ENCODE data around the gene FANCI. TPM values are rescaled to one million over a fixed set of nuclear protein-coding genes. Genes with fewer than 3 reads are reported as not detected.

The FANCI gene
- total RNA-seq, 6 experiments from 2014 or later: 0.98 to 7.2 (median 2.8) TPM

DNA sequence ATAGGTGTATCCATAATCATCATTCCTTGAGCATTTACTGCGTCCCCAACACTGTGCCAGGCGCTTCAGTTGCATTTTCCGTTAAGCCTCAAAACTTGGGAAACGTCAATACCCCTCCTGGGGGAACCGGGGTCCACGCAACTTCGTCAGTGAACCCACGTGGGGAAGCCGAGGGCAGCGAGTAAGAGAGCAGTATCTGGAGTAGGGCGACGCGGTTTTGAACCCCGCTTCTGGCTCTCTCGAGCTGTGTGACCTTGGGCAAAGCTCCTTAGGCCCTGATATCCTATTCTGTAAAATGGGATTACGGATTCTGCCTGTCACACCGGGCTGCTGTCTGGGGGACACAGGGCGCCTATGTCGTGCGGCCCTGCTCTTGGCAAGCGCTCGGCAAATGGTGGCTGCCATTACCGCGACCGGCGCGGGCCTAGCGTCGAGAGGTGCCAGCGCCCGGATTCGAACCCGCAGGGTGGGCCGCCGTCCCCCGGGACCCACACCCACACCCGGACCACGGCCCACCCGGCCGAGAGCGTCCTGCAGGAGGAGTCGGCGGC is 90.3 kb downstream of the FANCI start:
- Histone ChIP-seq H3K36me3 (peaks cover 0 to 40% (median 14%) of the 10 kb centered on the region in 4 donors), H3K4me3 (peak overlapping the region; percentile 89 to 98 (median 92)), H3K4me1 (peaks cover 0 to 26% (median 10%) of the 10 kb centered on the region in 4 donors), H3K9me3 (no peaks in the 10 kb centered on the region), H3K27ac (peak overlapping the region; percentile 66 to 92 (median 91)), H3K27me3 (no peaks in the 10 kb centered on the region)
- peak in 2 of 4 donors; percentile 3 to 6 for ATAC-seq
- WGBS (ENCODE audit: insufficient coverage, low coverage, low lambda C conversion rate, missing lambda C conversion rate): 0% methylated on average over 9 of the region's 43 CpGs
- intact Hi-C loops (cut with DNase I): no loop called here
- TF ChIP-seq, protein P1, sequence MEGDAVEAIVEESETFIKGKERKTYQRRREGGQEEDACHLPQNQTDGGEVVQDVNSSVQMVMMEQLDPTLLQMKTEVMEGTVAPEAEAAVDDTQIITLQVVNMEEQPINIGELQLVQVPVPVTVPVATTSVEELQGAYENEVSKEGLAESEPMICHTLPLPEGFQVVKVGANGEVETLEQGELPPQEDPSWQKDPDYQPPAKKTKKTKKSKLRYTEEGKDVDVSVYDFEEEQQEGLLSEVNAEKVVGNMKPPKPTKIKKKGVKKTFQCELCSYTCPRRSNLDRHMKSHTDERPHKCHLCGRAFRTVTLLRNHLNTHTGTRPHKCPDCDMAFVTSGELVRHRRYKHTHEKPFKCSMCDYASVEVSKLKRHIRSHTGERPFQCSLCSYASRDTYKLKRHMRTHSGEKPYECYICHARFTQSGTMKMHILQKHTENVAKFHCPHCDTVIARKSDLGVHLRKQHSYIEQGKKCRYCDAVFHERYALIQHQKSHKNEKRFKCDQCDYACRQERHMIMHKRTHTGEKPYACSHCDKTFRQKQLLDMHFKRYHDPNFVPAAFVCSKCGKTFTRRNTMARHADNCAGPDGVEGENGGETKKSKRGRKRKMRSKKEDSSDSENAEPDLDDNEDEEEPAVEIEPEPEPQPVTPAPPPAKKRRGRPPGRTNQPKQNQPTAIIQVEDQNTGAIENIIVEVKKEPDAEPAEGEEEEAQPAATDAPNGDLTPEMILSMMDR (IDR thresholded peaks at IDR 0.05): no peak
- TF ChIP-seq POLR2A (IDR thresholded peaks at IDR 0.05): no peak
- DNase-seq: no peak

DNA sequence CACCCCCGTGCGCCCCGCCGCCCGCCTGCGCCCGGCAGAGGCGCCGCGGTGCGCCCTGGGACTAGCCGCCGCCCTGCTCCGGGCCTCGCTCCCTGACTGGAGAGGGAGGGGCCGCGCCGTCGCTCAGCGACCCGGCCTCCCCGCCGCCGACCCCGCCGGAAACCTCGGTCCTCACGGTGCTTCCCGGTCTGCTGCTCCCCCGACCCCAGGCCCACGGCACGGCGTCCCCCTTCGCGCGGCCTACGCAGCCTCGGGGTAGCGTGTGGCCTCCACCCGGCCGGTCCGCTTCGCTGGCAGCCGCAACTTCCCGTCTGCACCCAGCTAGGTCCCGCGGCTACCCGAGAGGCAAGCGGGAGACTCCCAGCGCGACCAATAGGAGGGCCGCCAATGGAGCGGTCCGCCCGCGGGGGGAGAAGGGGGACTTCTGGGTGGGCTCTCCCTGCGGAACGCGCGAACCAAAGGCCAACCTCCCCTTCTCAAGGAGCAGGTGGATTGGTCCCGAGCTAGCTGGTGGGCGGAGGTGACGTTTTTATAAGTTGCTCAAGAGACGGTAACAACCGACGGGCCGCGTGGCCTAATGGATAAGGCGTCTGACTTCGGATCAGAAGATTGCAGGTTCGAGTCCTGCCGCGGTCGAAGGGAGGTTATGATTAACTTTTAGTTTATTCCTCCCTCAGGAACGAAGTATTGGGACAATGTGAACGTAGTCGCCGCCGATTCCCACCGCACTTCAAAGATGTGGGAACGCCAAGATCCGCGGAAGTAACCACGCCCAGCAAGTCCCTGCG is 90.9 kb downstream of the FANCI start, which contains the start of gene POLG:
POLG (minus strand) TSS at position 315 of the 788 bp plus-strand sequence. CDS start 1,070 bp downstream, outside the sequence.
- Histone ChIP-seq H3K36me3 (peaks cover 0 to 33% (median 10%) of the 10 kb centered on the region in 4 donors), H3K4me3 (peak within 1 kb of the TSS; percentile 89 to 98 (median 92)), H3K27me3 (no peaks in the 10 kb centered on the region), H3K27ac (peak within 1 kb of the TSS; percentile 66 to 92 (median 91)), H3K4me1 (peaks cover 0 to 26% (median 10%) of the 10 kb centered on the region in 4 donors), H3K9me3 (no peaks in the 10 kb centered on the region)
- ATAC-seq (peak; percentile 94 to 98 (median 97)), DNase-seq (peak; percentile 99)
- intact Hi-C loops (cut with DNase I): no loop called here
- 0% methylated on average over 20 of the region's 85 CpGs for WGBS (ENCODE audit: insufficient coverage, low coverage, low lambda C conversion rate, missing lambda C conversion rate)
- peak; percentile 98 for TF ChIP-seq POLR2A (IDR thresholded peaks at IDR 0.05)
- TF ChIP-seq, protein P1 (IDR thresholded peaks at IDR 0.05): no peak

DNA sequence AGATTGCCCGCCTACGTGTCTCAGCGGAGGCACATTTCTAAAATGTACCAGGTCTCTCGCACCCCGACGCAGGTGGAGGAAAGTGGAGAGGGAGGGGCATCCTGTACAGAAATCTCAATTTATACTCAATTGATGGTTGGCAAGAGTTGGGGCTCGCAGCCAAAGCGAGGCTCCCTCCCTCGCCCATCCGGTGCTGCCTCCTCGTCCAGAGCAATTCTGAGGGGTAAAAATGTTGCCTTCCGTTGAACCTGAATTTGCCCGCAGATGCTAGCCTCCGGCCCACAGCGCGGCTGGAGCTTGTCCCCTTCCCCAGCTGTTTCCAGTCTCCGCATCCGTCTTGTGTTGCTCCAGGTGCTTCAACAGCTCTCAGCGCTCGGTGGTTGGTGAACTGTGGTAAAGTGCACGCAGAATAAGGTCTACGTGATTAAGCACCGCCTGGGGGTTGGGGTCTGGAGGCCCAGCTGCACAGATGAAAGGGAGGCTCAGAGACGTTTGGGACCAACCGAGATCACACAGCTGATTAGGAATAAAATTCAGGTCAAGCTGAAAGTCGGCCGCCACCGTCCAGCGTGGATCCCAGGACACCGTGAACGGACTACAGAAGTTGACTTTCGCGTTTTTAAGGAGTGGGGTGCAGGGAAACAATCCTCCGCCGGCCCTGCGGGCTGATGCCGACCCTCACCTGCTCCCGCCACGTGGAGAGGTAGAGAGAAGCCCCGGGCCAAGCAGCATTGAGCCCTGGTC is 91.7 kb downstream of the FANCI start:
- Histone ChIP-seq H3K4me1 (peaks cover 0 to 26% (median 10%) of the 10 kb centered on the region in 4 donors), H3K9me3 (no peaks in the 10 kb centered on the region), H3K4me3 (peak overlapping the region; percentile 1 to 98 (median 19)), H3K27ac (no peak overlapping the region), H3K36me3 (peaks cover 0 to 25% (median 5%) of the 10 kb centered on the region in 4 donors), H3K27me3 (no peaks in the 10 kb centered on the region)
- no peak for ATAC-seq
- intact Hi-C loops (cut with DNase I): no loop called here
- DNase-seq: no peak
- 14% methylated on average over 35 of the region's 40 CpGs for WGBS (ENCODE audit: insufficient coverage, low coverage, low lambda C conversion rate, missing lambda C conversion rate)
- TF ChIP-seq, protein P1 (IDR thresholded peaks at IDR 0.05): no peak
- no peak for TF ChIP-seq POLR2A (IDR thresholded peaks at IDR 0.05)

DNA sequence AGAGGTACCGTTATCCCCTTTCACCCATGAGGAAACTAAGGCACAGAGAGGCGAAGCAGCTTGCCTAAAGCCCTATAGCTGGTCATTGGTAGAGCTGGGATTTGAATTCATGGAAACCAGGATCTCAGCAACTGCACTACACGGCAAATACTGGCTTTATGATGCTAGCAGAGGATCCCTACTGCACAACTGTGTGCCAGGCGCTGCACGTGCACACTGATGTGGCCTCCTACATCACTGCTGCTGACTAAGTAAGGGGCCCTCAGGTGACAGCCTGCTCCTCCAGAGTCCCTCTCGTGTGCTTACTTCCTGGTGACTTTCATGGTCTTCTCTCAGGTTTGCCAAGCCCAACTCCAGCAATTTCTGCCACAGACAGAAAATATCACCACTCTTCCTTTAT is 94.3 kb downstream of the FANCI start:
- 50% methylated on average over 4 of the region's 6 CpGs for WGBS (ENCODE audit: insufficient coverage, low coverage, low lambda C conversion rate, missing lambda C conversion rate)
- intact Hi-C loops (cut with DNase I): no loop called here
- TF ChIP-seq, protein P1 (IDR thresholded peaks at IDR 0.05): no peak
- no peak for TF ChIP-seq POLR2A (IDR thresholded peaks at IDR 0.05)
- Histone ChIP-seq H3K36me3 (peaks cover 0 to 5% (median 0%) of the 10 kb centered on the region in 4 donors), H3K4me1 (peaks cover 0 to 15% (median 3%) of the 10 kb centered on the region in 4 donors), H3K9me3 (no peaks in the 10 kb centered on the region), H3K27ac (no peak overlapping the region), H3K4me3 (no peak overlapping the region), H3K27me3 (no peaks in the 10 kb centered on the region)
- DNase-seq (no peak), ATAC-seq (no peak)
